CD8-positive, alpha-beta memory T cell (primary cell): ENCODE measurements around the gene PTPN14. TPM values are rescaled to one million over a fixed set of nuclear protein-coding genes. Genes with fewer than 3 reads are reported as not detected.

Experiments used
- CTCF ChIA-PET: fragments of 350-600 bp; sonication (Branson Sonifier 250); formaldehyde crosslinking; loops from one replicate; lab custom pipeline; 2021; ENCODE audit warnings: antibody characterized with exemption; lab: Charles Lee
- POLR2A ChIA-PET: fragments of 350-600 bp; sonication (Branson Sonifier 250); formaldehyde crosslinking; loops from one replicate; lab custom pipeline; 2021; ENCODE audit warnings: antibody characterized with exemption; lab: Charles Lee
- DNase-seq, 5 donors: peaks; one replicate each; pipeline versions ENCODE4 v3.0.0 to v3.0.0-alpha.2; 2020 to 2022; ENCODE audit warnings: mixed read lengths in 1 of 5
- H3K27ac ChIP-seq: one replicate; pipeline ENCODE4 v1.7.0; 2013; ENCODE audit warnings: low read depth, mild to moderate bottlenecking, low read length, moderate library complexity
- H3K27me3 ChIP-seq: 2 replicates; pipeline ENCODE4 v1.7.0; 2013; ENCODE audit warnings: low read length, mild to moderate bottlenecking; ENCODE audit not compliant: insufficient read depth, poor library complexity, severe bottlenecking
- H3K36me3 ChIP-seq: 2 replicates; pipeline ENCODE4 v1.7.0; 2013; ENCODE audit warnings: mild to moderate bottlenecking, low read length, moderate library complexity; ENCODE audit not compliant: insufficient read depth
- H3K4me1 ChIP-seq: 2 replicates; pipeline ENCODE4 v1.7.0; 2013; ENCODE audit warnings: mild to moderate bottlenecking, low read length, moderate library complexity; ENCODE audit not compliant: insufficient read depth
- H3K4me3 ChIP-seq: 2 replicates; pipeline ENCODE4 v1.7.0; 2013; ENCODE audit warnings: mild to moderate bottlenecking, low read length
- H3K9me3 ChIP-seq: 2 replicates; pipeline ENCODE4 v1.7.0; 2013; ENCODE audit warnings: mild to moderate bottlenecking, low read length
- H3K27ac Mint-ChIP-seq, 8 donors: one replicate each; pipeline ENCODE4 v1.8.0; 2020 to 2021; ENCODE audit warnings: mixed read lengths in 8 of 8, mild to moderate bottlenecking in 6 of 8, inconsistent platforms in 3 of 8, moderate library complexity in 3 of 8
- H3K27me3 Mint-ChIP-seq, 2 donors: one replicate each; pipeline ENCODE4 v1.8.0; 2020 to 2021; ENCODE audit warnings: mixed read lengths in 2 of 2, mild to moderate bottlenecking in 1 of 2, moderate library complexity in 1 of 2
- H3K36me3 Mint-ChIP-seq, 3 donors: one replicate each; pipeline ENCODE4 v1.8.0; 2020 to 2021; ENCODE audit warnings: mixed read lengths in 3 of 3, inconsistent platforms in 1 of 3, mild to moderate bottlenecking in 1 of 3
- H3K4me1 Mint-ChIP-seq, 3 donors: one replicate each; pipeline ENCODE4 v1.8.0; 2020 to 2021; ENCODE audit warnings: mixed read lengths in 3 of 3, inconsistent platforms in 1 of 3, mild to moderate bottlenecking in 1 of 3
- H3K4me3 Mint-ChIP-seq, 7 donors: one replicate each; pipeline ENCODE4 v1.8.0; 2020 to 2021; ENCODE audit warnings: mixed read lengths in 7 of 7, mild to moderate bottlenecking in 6 of 7, moderate library complexity in 4 of 7, inconsistent platforms in 2 of 7
- H3K9me3 Mint-ChIP-seq, 5 donors: one replicate each; pipeline ENCODE4 v1.8.0; 2020 to 2022; ENCODE audit warnings: mixed read lengths in 5 of 5, mild to moderate bottlenecking in 3 of 5, moderate library complexity in 2 of 5, inconsistent platforms in 1 of 5
- polyA plus RNA-seq: library from polyadenylated mRNA; unstranded; fragments of 300-500 nt; fragmentation: Illumina TruSeq; gene quantifications from one replicate; pipeline ENCODE4 v1.2.3, GENCODE V29; 2021
- total RNA-seq, 2 experiments: library from RNA; stranded (reverse); gene quantifications; one replicate each; pipeline ENCODE4 v1.2.3, GENCODE V29; 2021

Gene PTPN14
- total and polyA plus RNA-seq, 3 experiments from 2014 or later = 0.70 to 0.91 (median 0.79) TPM

DNA sequence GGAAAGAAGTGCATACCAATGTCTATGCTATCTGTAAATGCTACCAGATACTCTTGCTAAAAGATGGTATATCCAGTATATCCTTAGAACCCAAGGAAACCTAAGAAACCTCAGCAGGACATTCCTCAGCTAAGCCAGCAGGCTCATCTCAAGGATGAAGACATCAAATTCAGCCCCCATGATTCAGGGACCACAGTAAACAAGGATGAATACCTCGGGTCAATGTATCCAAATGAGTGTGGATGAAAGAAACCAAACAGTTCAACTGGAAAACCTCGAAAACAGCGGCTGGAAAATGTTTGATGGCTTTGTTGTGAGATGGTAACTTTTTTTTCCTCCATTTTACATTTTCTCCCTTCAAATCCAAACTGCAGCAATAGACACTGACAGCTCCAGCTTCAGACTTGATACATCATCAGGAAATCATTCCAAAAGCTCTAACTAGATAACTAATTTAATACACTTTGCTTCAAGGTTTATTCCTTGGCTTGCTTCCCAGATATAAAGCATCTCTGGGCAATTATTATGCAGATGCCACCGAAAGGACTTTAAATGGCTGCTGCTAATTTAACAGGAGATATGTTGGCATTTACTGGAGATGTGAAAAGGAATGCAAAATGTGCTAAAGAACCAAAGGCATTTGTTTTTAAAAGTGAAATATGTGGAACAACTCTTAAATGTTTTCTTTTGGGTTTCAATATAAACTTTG is 196.8 kb downstream of the PTPN14 start:
- POLR2A ChIA-PET = no interaction called here
- H3K27ac Mint-ChIP-seq = no peak overlapping the region
- H3K36me3 ChIP-seq = no peaks in the 10 kb centered on the region
- no peaks in the 10 kb centered on the region for H3K27me3 ChIP-seq
- no peaks in the 10 kb centered on the region for H3K4me1 Mint-ChIP-seq
- no peak for DNase-seq
- H3K4me3 ChIP-seq = no peak overlapping the region
- peaks cover 0 to 5% of the 10 kb centered on the region in 2 donors for H3K27me3 Mint-ChIP-seq
- H3K4me1 ChIP-seq = no peaks in the 10 kb centered on the region
- peaks cover 0 to 1% (median 0%) of the 10 kb centered on the region in 5 donors for H3K9me3 Mint-ChIP-seq
- CTCF ChIA-PET = interaction anchor here (1.6 kb wide), 1 partner anchor 21 kb away, joined by 3 read pairs; no protein-coding TSS in a partner anchor
- H3K27ac ChIP-seq = no peak overlapping the region
- H3K4me3 Mint-ChIP-seq = no peak overlapping the region
- no peaks in the 10 kb centered on the region for H3K9me3 ChIP-seq
- H3K36me3 Mint-ChIP-seq = peaks cover 0 to 2% (median 0%) of the 10 kb centered on the region in 3 donors

DNA sequence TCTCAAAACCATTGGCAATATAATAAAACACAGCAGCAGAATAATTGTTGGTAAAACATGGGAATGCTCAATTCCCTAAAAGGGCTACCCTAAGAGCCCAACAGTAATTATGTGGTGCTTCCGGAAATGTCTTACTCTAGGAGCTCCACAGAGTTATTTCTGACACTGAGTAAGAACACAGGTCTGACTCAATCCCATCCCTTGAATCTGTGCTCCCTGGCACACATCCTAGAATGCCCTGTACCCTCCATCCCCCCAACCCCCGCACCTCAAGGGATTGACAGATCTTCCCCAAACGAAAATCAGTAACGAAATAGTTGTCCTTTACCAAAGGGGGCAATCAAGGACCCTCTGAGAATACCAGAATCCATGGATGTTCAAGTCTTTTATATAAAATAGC is 198.6 kb downstream of the PTPN14 start:
- no peaks in the 10 kb centered on the region for H3K36me3 ChIP-seq
- Mint-ChIP-seq H3K27me3 (peaks cover 0 to under 1% of the 10 kb centered on the region in 2 donors), H3K4me3 (no peak overlapping the region), H3K9me3 (peaks cover 0 to 1% (median 0%) of the 10 kb centered on the region in 5 donors), H3K4me1 (no peaks in the 10 kb centered on the region), H3K36me3 (peaks cover 0 to 2% (median 0%) of the 10 kb centered on the region in 3 donors), H3K27ac (no peak overlapping the region)
- H3K4me1 ChIP-seq = no peaks in the 10 kb centered on the region
- no peak for DNase-seq
- no peak overlapping the region for H3K4me3 ChIP-seq
- H3K9me3 ChIP-seq = no peaks in the 10 kb centered on the region
- no peak overlapping the region for H3K27ac ChIP-seq
- CTCF ChIA-PET = interaction anchor here (0.9 to 2.0 kb wide), 2 partner anchors 24 to 61 kb away, joined by 3 to 8 read pairs; no protein-coding TSS in a partner anchor
- no peaks in the 10 kb centered on the region for H3K27me3 ChIP-seq
- POLR2A ChIA-PET = no interaction called here

DNA sequence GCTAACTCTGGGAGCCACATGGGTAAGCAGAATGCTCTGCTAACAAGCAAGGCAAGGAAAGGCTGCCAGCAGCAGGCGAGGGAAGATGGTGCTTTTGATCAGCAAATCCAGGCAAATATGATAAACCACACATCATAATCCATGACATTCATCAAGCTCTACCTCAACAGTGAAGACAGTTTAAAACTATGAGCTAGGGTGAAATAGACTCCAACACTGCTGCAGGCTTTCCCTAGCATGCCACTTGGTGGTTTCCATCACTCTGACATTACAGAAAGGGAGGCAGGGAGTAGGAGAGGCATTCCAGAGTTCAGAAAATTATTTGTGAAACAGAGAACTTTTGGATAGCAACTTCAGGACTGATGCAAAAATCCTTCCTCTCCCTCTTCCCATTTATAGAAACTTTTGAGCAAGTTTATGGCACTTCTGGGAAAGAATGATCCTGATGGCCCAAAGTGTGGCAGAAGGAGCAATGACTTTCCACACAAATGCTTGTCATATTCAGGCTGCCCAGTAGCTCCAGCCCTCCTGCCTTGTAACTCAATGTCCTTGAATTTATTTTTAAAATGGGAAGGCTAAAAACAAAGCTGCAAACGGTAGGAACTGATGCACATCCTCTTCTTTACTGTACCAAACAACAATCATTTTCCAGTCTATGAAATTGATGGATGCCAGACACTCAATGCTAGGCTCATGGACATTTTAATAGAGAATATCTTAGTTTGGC is 199.7 kb downstream of the PTPN14 start:
- Mint-ChIP-seq H3K4me3 (no peak overlapping the region), H3K9me3 (no peaks in the 10 kb centered on the region), H3K36me3 (peaks cover 2 to 4% (median 3%) of the 10 kb centered on the region in 3 donors), H3K27ac (no peak overlapping the region), H3K27me3 (no peaks in the 10 kb centered on the region), H3K4me1 (no peaks in the 10 kb centered on the region)
- ChIA-PET POLR2A (no interaction called here), CTCF (interaction anchor here (2.0 kb wide), 1 partner anchor 23 kb away, joined by 8 read pairs; no protein-coding TSS in a partner anchor)
- Histone ChIP-seq H3K27ac (no peak overlapping the region), H3K4me3 (no peak overlapping the region), H3K27me3 (no peaks in the 10 kb centered on the region), H3K9me3 (no peaks in the 10 kb centered on the region), H3K36me3 (no peaks in the 10 kb centered on the region), H3K4me1 (no peaks in the 10 kb centered on the region)
- DNase-seq = no peak

DNA sequence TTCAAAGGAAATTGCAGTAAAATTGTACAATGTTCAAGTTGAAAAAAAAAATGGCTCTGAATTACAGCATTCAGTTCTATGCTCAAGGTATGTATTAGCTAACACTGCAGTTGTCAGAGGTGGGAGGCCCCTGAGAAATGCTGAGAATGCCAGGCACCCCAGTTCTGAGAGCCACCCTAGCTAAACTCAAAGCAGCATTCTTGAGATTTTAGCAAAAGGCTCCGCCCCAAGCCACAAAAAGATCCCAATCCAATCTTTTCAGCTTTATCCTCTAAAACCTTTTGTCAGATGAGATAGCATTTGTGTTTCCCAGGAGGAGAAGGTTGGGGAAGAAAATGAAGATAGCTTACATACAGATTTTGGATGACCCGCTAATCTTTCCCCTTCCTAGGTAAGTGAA is 201.6 kb downstream of the PTPN14 start:
- DNase-seq = no peak
- ChIA-PET CTCF (interaction anchor here (1.1 kb wide), 1 partner anchor 18 kb away, joined by 7 read pairs; no protein-coding TSS in a partner anchor), POLR2A (interaction anchor here (0.7 kb wide), 1 partner anchor 104 kb away, joined by 5 read pairs; no protein-coding TSS in a partner anchor)
- Mint-ChIP-seq H3K9me3 (peaks cover 0 to 3% (median 3%) of the 10 kb centered on the region in 5 donors), H3K36me3 (peaks cover 9 to 10% (median 10%) of the 10 kb centered on the region in 3 donors), H3K4me1 (no peaks in the 10 kb centered on the region), H3K27me3 (no peaks in the 10 kb centered on the region), H3K4me3 (no peak overlapping the region), H3K27ac (peak overlapping the region in 1 of 8 donors; percentile 7)
- Histone ChIP-seq H3K4me1 (no peaks in the 10 kb centered on the region), H3K9me3 (no peaks in the 10 kb centered on the region), H3K4me3 (no peak overlapping the region), H3K27me3 (no peaks in the 10 kb centered on the region), H3K27ac (no peak overlapping the region), H3K36me3 (no peaks in the 10 kb centered on the region)

DNA sequence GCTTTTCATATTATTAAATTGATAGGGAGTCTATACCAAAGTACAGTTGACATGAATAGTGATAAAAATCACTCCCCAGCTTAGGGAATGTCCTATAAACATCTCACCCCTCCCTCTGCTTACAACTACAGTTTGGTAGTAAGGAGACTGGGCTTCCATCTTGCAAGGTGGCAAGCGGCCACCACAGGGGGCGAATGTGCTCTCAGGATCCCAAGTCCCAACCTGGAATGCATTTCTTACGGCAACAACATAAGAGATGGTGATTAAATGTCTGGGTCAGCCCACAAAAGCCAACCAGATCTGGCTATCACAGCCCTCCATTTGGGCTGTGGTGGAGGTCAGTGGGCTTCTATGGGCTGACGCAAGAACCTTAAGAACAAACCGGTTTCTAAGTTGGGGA is 202.4 kb downstream of the PTPN14 start:
- Mint-ChIP-seq H3K9me3 (peaks cover 0 to 8% (median 6%) of the 10 kb centered on the region in 5 donors), H3K36me3 (peaks cover 15 to 18% (median 16%) of the 10 kb centered on the region in 3 donors), H3K4me1 (no peaks in the 10 kb centered on the region), H3K27ac (no peak overlapping the region), H3K27me3 (no peaks in the 10 kb centered on the region), H3K4me3 (no peak overlapping the region)
- DNase-seq = no peak
- H3K4me1 ChIP-seq = no peaks in the 10 kb centered on the region
- H3K27ac ChIP-seq = no peak overlapping the region
- POLR2A ChIA-PET = interaction anchor here (0.5 kb wide), 1 partner anchor 21 kb away, joined by 3 read pairs; no protein-coding TSS in a partner anchor
- no peak overlapping the region for H3K4me3 ChIP-seq
- H3K27me3 ChIP-seq = no peaks in the 10 kb centered on the region
- no peaks in the 10 kb centered on the region for H3K36me3 ChIP-seq
- H3K9me3 ChIP-seq = no peaks in the 10 kb centered on the region
- CTCF ChIA-PET = no interaction called here

DNA sequence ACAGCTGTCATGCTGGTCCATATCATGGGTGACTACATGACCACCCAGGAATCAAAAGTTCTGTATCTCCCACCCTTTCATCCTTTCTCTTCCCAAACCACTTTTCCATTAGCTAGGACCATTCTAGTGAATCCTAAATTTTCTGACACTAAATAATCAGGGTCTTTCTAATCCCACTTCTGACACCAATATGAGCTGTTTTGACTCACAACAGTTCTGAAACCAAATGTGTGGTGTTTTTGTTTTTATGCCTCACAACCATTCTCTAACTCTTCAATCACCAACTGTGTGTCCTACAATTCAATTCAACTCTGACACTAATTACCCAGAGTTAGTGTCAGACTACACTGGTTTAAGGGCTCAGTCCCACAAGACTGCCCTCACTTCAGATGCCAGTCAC is 206.5 kb downstream of the PTPN14 start:
- H3K4me3 Mint-ChIP-seq = no peak overlapping the region
- peaks cover 28 to 40% (median 30%) of the 10 kb centered on the region in 3 donors for H3K36me3 Mint-ChIP-seq
- no peak overlapping the region for H3K27ac Mint-ChIP-seq

DNA sequence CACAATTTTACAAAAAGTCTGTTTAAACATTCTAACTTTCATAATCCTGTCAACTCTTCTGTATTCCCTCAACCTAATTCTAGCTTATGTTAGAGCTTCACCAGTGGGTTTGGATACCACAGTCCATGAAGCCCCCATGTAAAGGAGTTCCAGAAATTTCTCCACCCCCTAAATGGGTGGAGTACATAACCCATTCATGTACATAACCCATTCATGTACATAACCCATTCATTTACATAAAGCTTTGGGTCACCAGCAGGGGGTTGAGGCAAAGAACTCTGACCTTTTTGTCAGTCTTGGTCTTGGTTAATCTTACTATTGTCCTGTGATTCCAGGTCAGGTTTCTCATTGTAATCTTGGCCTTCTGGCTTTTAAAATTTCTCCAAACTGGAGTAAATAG is 208.9 kb downstream of the PTPN14 start:
- no peaks in the 10 kb centered on the region for H3K9me3 ChIP-seq
- no peak overlapping the region for H3K4me3 Mint-ChIP-seq
- no peaks in the 10 kb centered on the region for H3K36me3 ChIP-seq
- H3K27me3 ChIP-seq = no peaks in the 10 kb centered on the region
- CTCF ChIA-PET = interaction anchor here (1.8 kb wide), 1 partner anchor 81 kb away, joined by 7 read pairs; no protein-coding TSS in a partner anchor
- H3K4me3 ChIP-seq = no peak overlapping the region
- no peak overlapping the region for H3K27ac Mint-ChIP-seq
- H3K27me3 Mint-ChIP-seq = no peaks in the 10 kb centered on the region
- H3K36me3 Mint-ChIP-seq = peaks cover 34 to 55% (median 37%) of the 10 kb centered on the region in 3 donors
- H3K9me3 Mint-ChIP-seq = peaks cover 0 to 8% (median 6%) of the 10 kb centered on the region in 5 donors
- H3K27ac ChIP-seq = no peak overlapping the region
- POLR2A ChIA-PET = no interaction called here
- no peaks in the 10 kb centered on the region for H3K4me1 ChIP-seq
- DNase-seq = no peak
- H3K4me1 Mint-ChIP-seq = no peaks in the 10 kb centered on the region

More for the DNA sequence above, 206.5 kb downstream of the PTPN14 start:
- no peaks in the 10 kb centered on the region for H3K27me3 Mint-ChIP-seq
- no peaks in the 10 kb centered on the region for H3K4me1 Mint-ChIP-seq
- Histone ChIP-seq H3K4me3 (no peak overlapping the region), H3K27ac (no peak overlapping the region), H3K36me3 (no peaks in the 10 kb centered on the region), H3K4me1 (no peaks in the 10 kb centered on the region), H3K27me3 (no peaks in the 10 kb centered on the region), H3K9me3 (no peaks in the 10 kb centered on the region)
- no peak for DNase-seq
- H3K9me3 Mint-ChIP-seq = peaks cover 0 to 8% (median 6%) of the 10 kb centered on the region in 5 donors
- ChIA-PET POLR2A (no interaction called here), CTCF (interaction anchor here (0.9 to 1.3 kb wide), 2 partner anchors 13 to 45 kb away, joined by 3 to 4 read pairs; no protein-coding TSS in a partner anchor)
